SH-SY5Y (cell line): ENCODE results near the gene TSC2.

Source experiments
- GATA2 ChIP-seq: IDR thresholded peaks from 2 replicates; pipeline ENCODE4 v1.6.1; 2011; ENCODE audit warnings: mild to moderate bottlenecking, low read depth, low read length
- GATA3 ChIP-seq: IDR thresholded peaks from 2 replicates; pipeline ENCODE4 v1.6.1; 2011; ENCODE audit warnings: low read depth, mild to moderate bottlenecking, low read length, moderate library complexity

DNA sequence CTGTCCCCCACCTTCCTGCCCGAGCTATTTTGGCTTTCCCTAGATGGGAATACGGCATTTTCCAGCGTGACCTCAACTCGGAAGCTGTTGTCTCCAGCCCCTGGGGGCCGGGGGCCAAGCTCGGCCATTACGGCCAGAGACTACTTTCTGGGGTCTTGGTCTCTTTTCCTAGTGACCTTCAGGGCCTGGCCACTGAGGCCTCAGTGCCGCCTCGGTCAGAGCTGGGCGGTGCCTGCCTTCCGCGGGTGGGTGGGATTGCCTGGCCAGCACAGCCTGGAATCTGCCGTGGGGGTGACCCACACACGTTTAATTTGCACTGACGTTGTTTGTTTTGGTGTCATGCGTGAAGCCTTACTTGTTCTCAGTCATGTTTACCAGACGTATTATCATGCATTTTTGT is 29.2 kb downstream of the TSC2 start:
- no peak for TF ChIP-seq GATA2
- no peak for TF ChIP-seq GATA3
